Lung (tissue), 12 donors: Measurements from ENCODE around the gene ADGRV1. TPM values are rescaled to one million over a fixed set of nuclear protein-coding genes. Genes with fewer than 3 reads are reported as not detected.
A peak's percentile ranks its signal among the peaks of the same experiment; 100 is the strongest.

Experiments
- ATAC-seq: fragments of 200-7000 bp; cut with Tn5 transposase; one replicate; pipeline ENCODE4 v1.9.1; 2020; ENCODE audit warnings: moderate number of reproducible peaks; ENCODE audit not compliant: insufficient read depth, low FRiP score
- DNase-seq, 3 donors: peaks; one replicate each; pipeline ENCODE4 v3.0.0-alpha.2; 2013 to 2017
- H3K27ac ChIP-seq, 2 donors: one replicate each; pipeline ENCODE4 v1.5.1; 2013; ENCODE audit warnings: mild to moderate bottlenecking in 2 of 2, moderate library complexity in 2 of 2, control low read depth in 1 of 2, inconsistent platforms in 1 of 2, low read depth in 1 of 2, low read length in 1 of 2
- H3K27me3 ChIP-seq, 3 donors: one replicate each; pipeline ENCODE4 v1.5.1; 2013; ENCODE audit warnings: low read length in 2 of 3; ENCODE audit not compliant: control insufficient read depth in 3 of 3, insufficient read depth in 3 of 3
- H3K36me3 ChIP-seq, 4 donors: one replicate each; pipeline ENCODE4 v1.5.1; 2013; ENCODE audit warnings: low read length in 4 of 4, mild to moderate bottlenecking in 1 of 4, moderate library complexity in 1 of 4; ENCODE audit not compliant: control insufficient read depth in 4 of 4, insufficient read depth in 4 of 4
- H3K4me1 ChIP-seq, 5 donors: one replicate each; pipeline ENCODE4 v1.5.1; 2013; ENCODE audit warnings: low read length in 5 of 5, mild to moderate bottlenecking in 2 of 5, moderate library complexity in 1 of 5; ENCODE audit not compliant: control insufficient read depth in 5 of 5, insufficient read depth in 5 of 5
- H3K4me3 ChIP-seq: one replicate; pipeline ENCODE4 v1.5.1; 2013; ENCODE audit warnings: mild to moderate bottlenecking, control low read depth, moderate library complexity
- H3K9ac ChIP-seq, 2 donors: one replicate each; pipeline ENCODE4 v1.5.1; 2013; ENCODE audit warnings: low read length in 2 of 2, control low read depth in 1 of 2; ENCODE audit not compliant: insufficient read depth in 1 of 2
- H3K9me3 ChIP-seq, 4 donors: one replicate each; pipeline ENCODE4 v1.5.1; 2013; ENCODE audit warnings: low read length in 3 of 4, mild to moderate bottlenecking in 1 of 4, moderate library complexity in 1 of 4; ENCODE audit not compliant: control insufficient read depth in 4 of 4, insufficient read depth in 3 of 4
- WGBS, 2 donors: extraction: QIAGEN DNeasy Blood & Tissue Kit; methylation state at CpG; one replicate each; pipeline ENCODE4 v1.1.7; 2013; 5-methylcytosine and 5-hydroxymethylcytosine counted together
- polyA plus RNA-seq, 2 donors: library from polyadenylated mRNA; stranded (reverse); fragments of 200-250 nt; gene quantifications; one replicate each; pipeline ENCODE4 v1.2.1, GENCODE V29; 2013
- total RNA-seq, 2 donors: library from RNA; depleted of rRNA in 1 of 2; stranded (reverse); fragments of >200 nt in 1 of 2; gene quantifications; one replicate each; pipeline ENCODE4 v1.2.1, GENCODE V29; 2014 to 2021
- TF ChIP-seq, protein P1 (sequence below): IDR thresholded peaks from 2 replicates; pipeline ENCODE4 v1.5.1; 2012; ENCODE audit warnings: mild to moderate bottlenecking; ENCODE audit errors: control extremely low read depth, extremely low read depth
- donor health status: control.
- donor health status: control.
- donor health status: Bipolar disorder and iron deficiency.
- donor health status: healthy.
- donor health status: DM: yes; HTN: yes; CAD: no.

The ADGRV1 gene
- total and polyA plus RNA-seq, 4 donors, result 3.6 to 66.2 (median 28.2) TPM

DNA sequence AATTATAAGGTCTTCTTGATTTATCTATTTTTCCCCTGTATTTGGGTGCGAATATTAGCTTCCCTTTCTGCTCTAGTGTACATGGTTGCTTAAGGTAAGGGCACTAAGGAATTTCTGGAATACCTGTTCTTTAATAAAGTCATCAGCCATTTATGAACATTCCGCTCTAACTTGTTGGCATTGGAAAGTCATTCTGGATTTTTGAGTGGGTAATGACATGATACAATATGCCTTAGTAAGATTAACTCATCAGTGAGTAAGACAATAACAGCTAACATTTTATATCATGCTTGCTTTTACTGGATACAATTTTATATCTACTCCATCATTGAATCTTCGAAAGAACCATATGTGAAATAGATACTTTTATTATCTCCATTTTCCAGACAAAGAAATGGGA lies 628.4 kb downstream of the ADGRV1 start:
- no peak for DNase-seq
- no peak for ATAC-seq
- no peak overlapping the region for H3K4me3 ChIP-seq
- no peak overlapping the region for H3K27ac ChIP-seq
- H3K27me3 ChIP-seq, result no peaks in the 10 kb centered on the region
- 95% methylated on average over 3 of the region's 3 CpGs for WGBS, 2 donors
- H3K9me3 ChIP-seq, result no peaks in the 10 kb centered on the region
- TF ChIP-seq, protein P1, sequence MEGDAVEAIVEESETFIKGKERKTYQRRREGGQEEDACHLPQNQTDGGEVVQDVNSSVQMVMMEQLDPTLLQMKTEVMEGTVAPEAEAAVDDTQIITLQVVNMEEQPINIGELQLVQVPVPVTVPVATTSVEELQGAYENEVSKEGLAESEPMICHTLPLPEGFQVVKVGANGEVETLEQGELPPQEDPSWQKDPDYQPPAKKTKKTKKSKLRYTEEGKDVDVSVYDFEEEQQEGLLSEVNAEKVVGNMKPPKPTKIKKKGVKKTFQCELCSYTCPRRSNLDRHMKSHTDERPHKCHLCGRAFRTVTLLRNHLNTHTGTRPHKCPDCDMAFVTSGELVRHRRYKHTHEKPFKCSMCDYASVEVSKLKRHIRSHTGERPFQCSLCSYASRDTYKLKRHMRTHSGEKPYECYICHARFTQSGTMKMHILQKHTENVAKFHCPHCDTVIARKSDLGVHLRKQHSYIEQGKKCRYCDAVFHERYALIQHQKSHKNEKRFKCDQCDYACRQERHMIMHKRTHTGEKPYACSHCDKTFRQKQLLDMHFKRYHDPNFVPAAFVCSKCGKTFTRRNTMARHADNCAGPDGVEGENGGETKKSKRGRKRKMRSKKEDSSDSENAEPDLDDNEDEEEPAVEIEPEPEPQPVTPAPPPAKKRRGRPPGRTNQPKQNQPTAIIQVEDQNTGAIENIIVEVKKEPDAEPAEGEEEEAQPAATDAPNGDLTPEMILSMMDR, result no peak
- peaks cover 0 to 6% (median 3%) of the 10 kb centered on the region in 5 donors for H3K4me1 ChIP-seq
- H3K36me3 ChIP-seq, result no peaks in the 10 kb centered on the region
- no peak overlapping the region for H3K9ac ChIP-seq

DNA sequence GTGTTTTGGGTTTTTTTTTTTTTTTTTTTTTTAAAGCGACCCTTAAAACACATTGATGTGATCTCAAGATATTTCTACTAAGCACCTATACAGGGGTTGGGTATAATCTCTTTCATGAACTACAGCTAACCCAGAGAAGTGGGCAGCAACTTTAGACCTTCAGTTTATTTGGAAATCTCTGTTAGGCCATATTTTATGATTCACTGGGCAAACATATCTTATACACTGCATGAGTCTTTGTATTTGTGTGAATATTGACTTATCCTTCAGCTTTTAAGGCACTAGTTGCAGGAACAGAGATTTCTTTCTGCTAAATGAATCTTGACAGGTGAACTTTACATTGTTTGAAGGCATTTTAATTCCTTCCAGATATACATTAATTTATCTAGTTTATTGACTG lies 630.2 kb downstream of the ADGRV1 start:
- 92 to 97% methylated on average over 1 of the region's 1 CpG for WGBS, 2 donors
- H3K9ac ChIP-seq, result no peak overlapping the region
- H3K27ac ChIP-seq, result no peak overlapping the region
- no peaks in the 10 kb centered on the region for H3K27me3 ChIP-seq
- DNase-seq (no peak), ATAC-seq (no peak)
- H3K9me3 ChIP-seq, result no peaks in the 10 kb centered on the region
- no peak overlapping the region for H3K4me3 ChIP-seq
- TF ChIP-seq, protein P1, result no peak
- H3K36me3 ChIP-seq, result no peaks in the 10 kb centered on the region
- peaks cover 0 to 6% (median 3%) of the 10 kb centered on the region in 5 donors for H3K4me1 ChIP-seq

DNA sequence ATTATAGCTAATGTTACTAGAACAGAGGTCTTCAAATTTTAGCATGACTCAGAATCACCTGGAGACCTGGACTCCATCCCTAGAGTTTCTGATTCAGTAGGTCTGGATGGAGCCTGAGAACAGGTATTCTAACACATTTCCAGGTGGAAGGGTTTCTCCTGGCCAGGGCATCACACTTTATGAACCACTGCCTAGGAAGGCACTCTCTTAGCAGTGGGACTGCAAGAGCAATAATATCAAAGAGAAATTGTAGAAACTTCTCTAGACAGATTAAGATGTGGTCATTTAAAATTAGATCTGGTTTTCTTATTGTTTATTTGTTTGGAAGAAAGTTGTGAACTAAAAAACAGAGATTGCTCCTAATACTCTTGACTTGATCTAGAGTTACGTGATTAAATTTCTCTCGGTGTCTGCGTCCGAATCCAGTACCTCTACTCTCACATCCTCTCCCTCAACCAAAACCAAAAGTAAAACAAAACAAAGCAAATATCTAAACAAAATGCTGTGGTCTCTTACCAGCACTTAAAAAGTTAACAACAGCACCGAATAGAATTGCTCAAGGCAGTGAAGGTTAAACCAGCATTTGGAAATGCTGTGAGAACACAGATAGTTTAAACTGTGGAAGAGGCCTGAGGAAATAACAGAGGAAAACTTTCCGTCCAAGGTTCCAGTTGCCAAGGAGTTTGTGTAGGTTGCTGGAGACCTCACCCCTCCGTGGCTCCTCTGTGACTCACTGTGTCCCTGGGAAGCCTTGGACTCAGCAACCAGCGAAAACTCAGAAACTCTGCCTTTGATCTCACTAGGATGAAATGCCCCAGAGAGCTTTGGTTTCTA lies 631.1 kb downstream of the ADGRV1 start:
- 35 to 40% methylated on average over 8 of the region's 8 CpGs for WGBS, 2 donors
- DNase-seq (peak in 2 of 3 donors; percentile 47 to 48), ATAC-seq (peak; percentile 74)
- Histone ChIP-seq H3K4me1 (peaks cover 0 to 6% (median 3%) of the 10 kb centered on the region in 5 donors), H3K27ac (peak overlapping the region; percentile 52 to 53), H3K27me3 (no peaks in the 10 kb centered on the region), H3K9me3 (no peaks in the 10 kb centered on the region), H3K9ac (no peak overlapping the region), H3K36me3 (no peaks in the 10 kb centered on the region), H3K4me3 (no peak overlapping the region)
- TF ChIP-seq, protein P1, result no peak
